HG02852 (cell line): ENCODE measurements around the gene GDAP2.
A peak's percentile ranks its signal among the peaks of the same experiment; 100 is the strongest.
"Not testable (repeated sequence)": the region's sequence is repeated elsewhere in the genome, so short reads cannot be mapped to it uniquely, and the experiment has no call there.

ENCODE experiments used
- ATAC-seq: cut with Tn5 transposase; IDR thresholded peaks from one replicate; pipeline ENCODE4 v1.9.1; 2021; ENCODE audit warnings: mild to moderate bottlenecking, moderate library complexity; ENCODE audit not compliant: unreplicated experiment

GDAP2 gene, protein sequence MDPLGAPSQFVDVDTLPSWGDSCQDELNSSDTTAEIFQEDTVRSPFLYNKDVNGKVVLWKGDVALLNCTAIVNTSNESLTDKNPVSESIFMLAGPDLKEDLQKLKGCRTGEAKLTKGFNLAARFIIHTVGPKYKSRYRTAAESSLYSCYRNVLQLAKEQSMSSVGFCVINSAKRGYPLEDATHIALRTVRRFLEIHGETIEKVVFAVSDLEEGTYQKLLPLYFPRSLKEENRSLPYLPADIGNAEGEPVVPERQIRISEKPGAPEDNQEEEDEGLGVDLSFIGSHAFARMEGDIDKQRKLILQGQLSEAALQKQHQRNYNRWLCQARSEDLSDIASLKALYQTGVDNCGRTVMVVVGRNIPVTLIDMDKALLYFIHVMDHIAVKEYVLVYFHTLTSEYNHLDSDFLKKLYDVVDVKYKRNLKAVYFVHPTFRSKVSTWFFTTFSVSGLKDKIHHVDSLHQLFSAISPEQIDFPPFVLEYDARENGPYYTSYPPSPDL

GRCh38 chr1:117929343-117930172 is at the start of gene GDAP2, which contains the start of gene WDR3:
GDAP2 (minus strand) TSS chr1:117929621; CDS start chr1:117920357, 9,264 bp downstream.
WDR3 (plus strand) TSS chr1:117929739; CDS start chr1:117933320, 3,581 bp downstream.
- ATAC-seq = peak; percentile 95

GRCh38 chr1:117976381-117976780 is 47.0 kb upstream of the GDAP2 start:
- no peak for ATAC-seq

GRCh38 chr1:117971777-117972176 is 42.4 kb upstream of the GDAP2 start:
- ATAC-seq = no peak

DNA sequence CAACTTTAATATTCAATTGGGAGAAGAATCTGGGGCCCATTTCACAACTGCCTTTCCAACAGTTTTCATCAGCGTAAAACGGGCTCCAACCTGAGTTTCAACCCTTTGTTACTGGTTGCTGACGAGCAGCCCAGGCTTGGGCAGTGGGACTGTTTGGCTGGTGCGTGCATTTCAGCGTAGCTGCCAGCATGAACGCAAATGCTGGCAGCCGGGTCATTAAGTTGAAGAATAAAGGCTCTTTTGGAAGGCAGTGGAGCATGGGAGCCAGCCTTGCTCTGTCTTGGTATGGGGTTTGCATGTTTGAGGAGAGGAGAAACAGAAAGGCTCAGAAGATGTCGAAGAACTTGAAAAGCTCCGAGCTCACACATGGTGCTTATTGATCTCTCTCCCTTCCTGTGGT is 40.8 kb upstream of the GDAP2 start:
- no peak for ATAC-seq

- ATAC-seq = no peak
Measured at GRCh38 chr1:117967881-117968280, 38.5 kb upstream of the GDAP2 start.

- ATAC-seq = no peak
Measured at GRCh38 chr1:117967477-117967876, 38.1 kb upstream of the GDAP2 start.

DNA sequence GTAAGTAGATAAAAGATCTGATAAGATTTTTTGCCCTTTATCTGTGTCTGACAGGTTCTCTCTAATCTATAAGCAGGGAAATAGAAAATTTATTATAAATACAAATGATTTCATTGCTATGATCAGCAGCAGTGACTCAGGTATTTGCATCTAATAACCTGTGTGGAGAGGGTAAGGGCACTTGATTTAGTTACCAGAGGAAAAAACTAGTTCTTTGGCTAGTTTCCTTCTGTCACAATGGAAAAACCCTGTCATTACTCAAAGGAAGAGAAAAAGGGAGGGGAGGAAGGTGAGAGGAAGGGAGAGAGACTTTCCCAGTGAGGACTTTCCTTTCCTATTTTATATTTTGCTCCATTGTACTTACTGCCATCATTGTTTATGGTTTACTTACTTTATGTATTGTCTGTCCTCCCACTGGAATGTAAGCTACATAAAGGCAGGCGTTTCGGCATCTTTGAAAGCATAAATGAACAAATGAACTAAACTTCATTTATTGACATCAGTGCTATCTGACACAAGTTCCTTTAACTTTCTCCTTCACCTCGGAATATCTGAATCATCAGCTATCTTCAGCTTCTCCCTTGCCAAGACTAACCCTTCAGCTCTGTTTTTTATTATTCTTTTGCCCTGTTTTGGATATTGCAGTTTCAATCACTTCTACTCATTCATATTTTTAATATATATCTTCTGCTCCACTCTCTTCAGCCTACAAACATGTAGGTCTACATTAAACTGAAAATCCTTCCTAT is 35.0 kb upstream of the GDAP2 start:
- ATAC-seq = no peak

GRCh38 chr1:117959364-117959763 is 29.9 kb upstream of the GDAP2 start:
- no peak for ATAC-seq

DNA sequence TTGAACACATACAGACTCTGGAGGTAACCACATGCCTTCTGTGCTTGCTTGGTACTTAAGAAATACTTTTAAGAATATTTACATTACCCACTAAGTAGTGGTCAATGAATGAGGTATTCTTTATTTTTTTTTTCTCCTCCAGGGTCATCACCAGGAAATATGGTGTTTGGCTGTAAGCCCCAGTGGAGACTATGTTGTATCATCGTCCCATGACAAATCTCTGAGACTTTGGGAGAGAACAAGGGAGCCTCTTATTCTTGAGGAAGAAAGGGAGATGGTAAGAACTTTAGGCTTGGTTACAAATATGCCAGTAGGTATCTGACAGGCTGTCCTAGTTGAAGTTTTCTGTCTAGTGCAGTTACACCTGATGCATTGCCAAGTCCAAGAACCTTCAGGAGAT is 23.0 kb upstream of the GDAP2 start:
- no peak for ATAC-seq

GRCh38 chr1:117942293-117942692 is 12.9 kb upstream of the GDAP2 start:
- no peak for ATAC-seq

DNA sequence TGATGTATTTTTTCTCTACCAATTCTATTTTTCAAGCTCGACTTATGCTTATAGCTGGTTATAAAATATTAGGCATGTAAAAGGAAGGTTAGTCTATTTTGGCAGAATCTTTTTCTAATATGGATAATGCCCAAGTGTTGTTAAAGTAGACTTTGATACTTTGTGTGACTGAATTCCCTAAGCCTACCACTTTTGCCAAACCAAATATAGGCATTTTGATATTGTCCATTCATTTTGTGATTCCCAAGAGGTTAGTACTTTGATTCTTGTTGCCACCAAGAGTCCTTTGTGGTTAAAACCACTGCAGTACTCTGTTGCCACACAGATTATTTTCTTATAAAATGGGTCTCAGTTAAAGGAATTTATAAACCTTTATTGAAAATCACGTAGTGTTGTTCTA is 4.3 kb upstream of the GDAP2 start:
- no peak for ATAC-seq

- ATAC-seq = no peak
Measured at GRCh38 chr1:117932576-117932975, 3.2 kb upstream of the GDAP2 start.

- no peak for ATAC-seq
Measured at GRCh38 chr1:117930484-117930883, 1.1 kb upstream of the GDAP2 start.

- ATAC-seq = no peak
Measured at GRCh38 chr1:117930173-117930447, 689 bp upstream of the GDAP2 start.

GRCh38 chr1:117928881-117929342 is 509 bp downstream of the GDAP2 start:
- peak; percentile 32 for ATAC-seq

GRCh38 chr1:117925981-117926380 is 3.4 kb downstream of the GDAP2 start:
- ATAC-seq = no peak

DNA sequence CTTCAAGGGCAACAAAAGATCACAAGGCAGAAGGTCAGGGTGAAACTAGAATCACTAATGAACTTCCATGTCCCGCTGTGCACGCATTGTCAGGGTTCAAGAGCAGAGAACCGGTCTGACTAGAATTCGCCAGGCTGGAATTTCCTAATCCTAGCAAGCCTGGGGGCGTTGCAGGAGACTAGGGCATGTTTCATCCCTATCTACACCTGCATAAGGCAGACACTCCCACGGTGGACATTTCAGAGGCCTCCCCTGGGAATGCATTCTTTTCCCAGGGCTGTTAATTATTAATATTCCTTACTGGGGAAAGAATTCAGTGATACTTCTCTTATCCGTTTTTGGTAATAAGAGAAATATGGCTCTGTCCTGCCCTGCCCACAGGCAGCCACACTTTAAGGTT is 6.7 kb downstream of the GDAP2 start:
- ATAC-seq = not testable (repeated sequence)

DNA sequence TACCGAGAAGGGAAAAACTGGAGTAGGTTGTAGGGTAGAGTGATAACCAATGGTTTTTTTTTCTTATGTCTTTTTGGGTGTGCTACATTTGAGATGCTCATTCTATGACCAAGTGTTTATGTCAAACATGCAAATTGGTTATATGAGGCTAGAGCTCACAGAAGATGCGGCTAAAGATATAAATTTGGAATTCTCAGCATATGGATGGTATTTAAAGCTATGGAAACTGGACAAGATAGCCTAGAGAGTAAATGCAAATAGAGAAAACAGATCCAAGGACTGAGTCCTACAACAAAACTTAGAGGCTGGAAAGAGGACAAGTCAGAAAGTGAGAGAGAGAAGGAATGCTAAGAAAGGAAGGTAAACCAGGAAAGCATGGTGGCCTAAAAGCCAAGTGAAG is 7.4 kb downstream of the GDAP2 start:
- ATAC-seq = no peak

GRCh38 chr1:117919376-117919775 is 10.0 kb downstream of the GDAP2 start:
- no peak for ATAC-seq

- ATAC-seq = no peak
Measured at GRCh38 chr1:117911051-117911450, 18.4 kb downstream of the GDAP2 start.

- no peak for ATAC-seq
Measured at GRCh38 chr1:117905019-117905418, 24.4 kb downstream of the GDAP2 start.
